ENCODE results near the gene AARSD1.

GRCh38 chr17:42904110-42904469 is 60.2 kb downstream of the AARSD1 start:
- TF ChIP-seq GABPA (IDR thresholded peaks at IDR 0.05; ENCODE audit: low read depth) (no peak), CTCF (IDR thresholded peaks at IDR 0.05) (no peak), SIN3A (IDR thresholded peaks at IDR 0.05; ENCODE audit: borderline replicate concordance, low read depth, low read length) (no peak), SMC3 (IDR thresholded peaks at IDR 0.05; ENCODE audit: low read depth, low read length) (no peak), ZBTB33 (IDR thresholded peaks at IDR 0.05; ENCODE audit: borderline replicate concordance, low read depth) (no peak)
